Karpas-422 (cell line): ENCODE results near the gene C13orf46. TPM values are rescaled to one million over a fixed set of nuclear protein-coding genes. Genes with fewer than 3 reads are reported as not detected.

ENCODE experiments used
- DNase-seq: peaks from one replicate; pipeline ENCODE4 v3.0.0-alpha.2; 2015
- H2AFZ ChIP-seq: fragments of 200-600 bp; sonication (generic); 2 replicates; pipeline ENCODE4 v1.6.1; 2014; ENCODE audit warnings: antibody characterized with exemption, low read length, mixed read lengths
- H3K27ac ChIP-seq: fragments of 200-600 bp; sonication (generic); 2 replicates; pipeline ENCODE4 v1.5.1; 2014; ENCODE audit warnings: mild to moderate bottlenecking, low read length, moderate library complexity
- H3K27me3 ChIP-seq: fragments of 200-600 bp; sonication (generic); 2 replicates; pipeline ENCODE4 v1.6.1; 2014; ENCODE audit warnings: low read length, mixed read lengths
- H3K36me3 ChIP-seq: fragments of 200-600 bp; sonication (generic); 2 replicates; pipeline ENCODE4 v1.6.1; 2014; ENCODE audit warnings: low read length, mixed read lengths; ENCODE audit not compliant: insufficient read depth
- H3K4me1 ChIP-seq: fragments of 200-600 bp; sonication (generic); 2 replicates; pipeline ENCODE4 v1.6.1; 2014; ENCODE audit warnings: mild to moderate bottlenecking, low read length, mixed read lengths
- H3K4me2 ChIP-seq: fragments of 200-600 bp; sonication (generic); 2 replicates; pipeline ENCODE4 v1.6.1; 2014; ENCODE audit warnings: low read length, low read depth, mild to moderate bottlenecking; ENCODE audit not compliant: poor library complexity, severe bottlenecking
- H3K4me3 ChIP-seq: fragments of 200-600 bp; sonication (generic); 2 replicates; pipeline ENCODE4 v1.5.1; 2014; ENCODE audit warnings: mild to moderate bottlenecking, antibody characterized with exemption, low read length, mixed read lengths
- H3K79me2 ChIP-seq: fragments of 200-600 bp; sonication (generic); 2 replicates; pipeline ENCODE4 v1.6.1; 2014; ENCODE audit warnings: mild to moderate bottlenecking, low read length, mixed read lengths
- H3K9ac ChIP-seq: fragments of 200-600 bp; sonication (generic); 2 replicates; pipeline ENCODE4 v1.6.0; 2014; ENCODE audit warnings: low read length
- H3K9me2 ChIP-seq: fragments of 200-600 bp; sonication (generic), shearing (Covaris generic); replicated peaks from 2 replicates; pipeline ENCODE4 v1.6.0; 2014; ENCODE audit warnings: mild to moderate bottlenecking, low read length, moderate library complexity; ENCODE audit not compliant: insufficient read depth
- H3K9me3 ChIP-seq: fragments of 300-700, 200-600 bp; sonication (generic); 2 replicates; pipeline ENCODE4 v1.6.1; 2014; ENCODE audit warnings: low read length, mixed read lengths
- H4K20me1 ChIP-seq: fragments of 200-600 bp; sonication (generic); 2 replicates; pipeline ENCODE4 v1.6.1; 2014; ENCODE audit warnings: mild to moderate bottlenecking, antibody characterized with exemption, low read length, low read depth; ENCODE audit not compliant: insufficient read depth
- total RNA-seq: library from RNA; depleted of rRNA; stranded (reverse); fragments of >200 nt; shearing (Covaris generic); gene quantifications from 2 replicates; pipeline ENCODE4 v1.2.3, GENCODE V29; 2014; ENCODE audit warnings: low replicate concordance

C13orf46 gene
- total RNA-seq, 1 experiment from 2014 or later = not detected

DNA sequence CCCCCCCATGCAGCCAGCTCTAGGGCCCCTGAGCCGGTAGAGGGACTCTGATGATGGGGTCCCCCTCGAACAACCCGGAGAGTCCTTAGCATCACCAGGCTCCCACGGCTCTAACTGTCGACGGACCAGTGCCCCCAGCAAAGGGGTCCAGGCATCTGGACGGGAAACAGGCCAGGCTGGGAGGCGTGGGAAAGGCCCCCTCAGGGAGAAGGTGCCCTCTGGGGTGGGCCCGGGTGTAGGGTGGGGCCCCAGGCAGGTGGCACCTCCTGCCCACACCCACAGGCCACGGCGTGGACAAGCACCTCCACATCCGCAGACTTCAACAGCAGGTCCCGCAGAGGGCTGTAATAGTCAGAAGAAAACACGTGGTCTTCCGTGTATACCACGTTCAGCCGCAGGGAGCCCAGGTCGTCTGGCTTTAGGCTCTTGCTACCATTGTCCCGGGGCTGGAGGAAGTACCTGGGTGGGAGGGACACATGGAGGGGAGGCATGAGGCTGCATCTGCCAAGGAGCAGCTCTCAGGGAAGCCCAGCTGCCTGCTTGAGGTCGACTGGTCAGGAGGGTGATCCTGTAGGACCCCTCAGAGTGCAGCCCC lies 44.7 kb upstream of the C13orf46 start:
- Histone ChIP-seq H3K4me2 (no peak overlapping the region), H3K27ac (no peak overlapping the region), H3K9me2 (no peaks in the 10 kb centered on the region), H3K79me2 (no peaks in the 10 kb centered on the region), H3K27me3 (no peaks in the 10 kb centered on the region), H3K9me3 (no peaks in the 10 kb centered on the region), H3K9ac (no peak overlapping the region), H3K36me3 (no peaks in the 10 kb centered on the region), H3K4me1 (no peaks in the 10 kb centered on the region), H4K20me1 (no peaks in the 10 kb centered on the region), H3K4me3 (no peak overlapping the region), H2AFZ (no peak overlapping the region)
- DNase-seq = no peak

GRCh38 chr13:114017966-114018365 lies 44.1 kb upstream of the C13orf46 start:
- no peaks in the 10 kb centered on the region for H4K20me1 ChIP-seq
- H3K9me3 ChIP-seq = no peaks in the 10 kb centered on the region
- no peak overlapping the region for H3K9ac ChIP-seq
- H2AFZ ChIP-seq = no peak overlapping the region
- DNase-seq = no peak
- H3K36me3 ChIP-seq = no peaks in the 10 kb centered on the region
- no peaks in the 10 kb centered on the region for H3K79me2 ChIP-seq
- no peak overlapping the region for H3K4me2 ChIP-seq
- no peak overlapping the region for H3K4me3 ChIP-seq
- no peak overlapping the region for H3K27ac ChIP-seq
- no peaks in the 10 kb centered on the region for H3K9me2 ChIP-seq
- H3K4me1 ChIP-seq = no peaks in the 10 kb centered on the region
- no peaks in the 10 kb centered on the region for H3K27me3 ChIP-seq

GRCh38 chr13:114017028-114017630 lies 43.3 kb upstream of the C13orf46 start:
- H2AFZ ChIP-seq = no peak overlapping the region
- H4K20me1 ChIP-seq = no peaks in the 10 kb centered on the region
- no peaks in the 10 kb centered on the region for H3K27me3 ChIP-seq
- no peak for DNase-seq
- no peaks in the 10 kb centered on the region for H3K9me2 ChIP-seq
- no peaks in the 10 kb centered on the region for H3K36me3 ChIP-seq
- H3K9me3 ChIP-seq = no peaks in the 10 kb centered on the region
- no peak overlapping the region for H3K4me3 ChIP-seq
- no peaks in the 10 kb centered on the region for H3K4me1 ChIP-seq
- H3K9ac ChIP-seq = no peak overlapping the region
- H3K79me2 ChIP-seq = no peaks in the 10 kb centered on the region
- no peak overlapping the region for H3K4me2 ChIP-seq
- no peak overlapping the region for H3K27ac ChIP-seq

- H3K4me2 ChIP-seq = no peak overlapping the region
- no peak overlapping the region for H3K4me3 ChIP-seq
- H3K9me2 ChIP-seq = no peaks in the 10 kb centered on the region
- DNase-seq = no peak
- no peaks in the 10 kb centered on the region for H3K36me3 ChIP-seq
- H3K27ac ChIP-seq = no peak overlapping the region
- no peaks in the 10 kb centered on the region for H3K27me3 ChIP-seq
- no peaks in the 10 kb centered on the region for H4K20me1 ChIP-seq
- no peaks in the 10 kb centered on the region for H3K9me3 ChIP-seq
- no peak overlapping the region for H3K9ac ChIP-seq
- H2AFZ ChIP-seq = no peak overlapping the region
- no peaks in the 10 kb centered on the region for H3K79me2 ChIP-seq
- H3K4me1 ChIP-seq = no peaks in the 10 kb centered on the region
These were observed 42.6 kb upstream of the C13orf46 start for GRCh38 chr13:114016321-114017027.

- no peak overlapping the region for H3K4me2 ChIP-seq
- H3K79me2 ChIP-seq = no peaks in the 10 kb centered on the region
- H3K27me3 ChIP-seq = no peaks in the 10 kb centered on the region
- no peaks in the 10 kb centered on the region for H3K9me2 ChIP-seq
- no peaks in the 10 kb centered on the region for H3K9me3 ChIP-seq
- H3K4me3 ChIP-seq = no peak overlapping the region
- H3K4me1 ChIP-seq = no peaks in the 10 kb centered on the region
- H3K36me3 ChIP-seq = no peaks in the 10 kb centered on the region
- no peaks in the 10 kb centered on the region for H4K20me1 ChIP-seq
- no peak for DNase-seq
- no peak overlapping the region for H2AFZ ChIP-seq
- H3K27ac ChIP-seq = no peak overlapping the region
- H3K9ac ChIP-seq = no peak overlapping the region
These were observed 42.1 kb upstream of the C13orf46 start for GRCh38 chr13:114015969-114016295.

- Histone ChIP-seq H3K9me2 (no peaks in the 10 kb centered on the region), H3K36me3 (no peaks in the 10 kb centered on the region), H3K4me2 (no peak overlapping the region), H4K20me1 (no peaks in the 10 kb centered on the region), H3K4me1 (no peaks in the 10 kb centered on the region), H3K9ac (no peak overlapping the region), H3K27ac (no peak overlapping the region), H3K9me3 (no peaks in the 10 kb centered on the region), H3K79me2 (no peaks in the 10 kb centered on the region), H3K4me3 (no peak overlapping the region), H3K27me3 (no peaks in the 10 kb centered on the region), H2AFZ (no peak overlapping the region)
- no peak for DNase-seq
These were observed 41.5 kb upstream of the C13orf46 start for GRCh38 chr13:114015111-114015968.

GRCh38 chr13:114013952-114014629 lies 40.2 kb upstream of the C13orf46 start:
- no peaks in the 10 kb centered on the region for H3K9me3 ChIP-seq
- no peak overlapping the region for H3K4me2 ChIP-seq
- DNase-seq = no peak
- H3K79me2 ChIP-seq = no peaks in the 10 kb centered on the region
- H3K9me2 ChIP-seq = no peaks in the 10 kb centered on the region
- H3K27ac ChIP-seq = no peak overlapping the region
- no peaks in the 10 kb centered on the region for H4K20me1 ChIP-seq
- H3K4me3 ChIP-seq = no peak overlapping the region
- no peak overlapping the region for H3K9ac ChIP-seq
- H3K36me3 ChIP-seq = no peaks in the 10 kb centered on the region
- H3K4me1 ChIP-seq = no peaks in the 10 kb centered on the region
- H3K27me3 ChIP-seq = no peaks in the 10 kb centered on the region
- H2AFZ ChIP-seq = no peak overlapping the region

- Histone ChIP-seq H3K27ac (no peak overlapping the region), H4K20me1 (no peaks in the 10 kb centered on the region), H3K4me3 (no peak overlapping the region), H3K9ac (no peak overlapping the region), H3K4me2 (no peak overlapping the region), H3K36me3 (no peaks in the 10 kb centered on the region), H3K4me1 (no peaks in the 10 kb centered on the region), H3K9me3 (no peaks in the 10 kb centered on the region), H3K9me2 (no peaks in the 10 kb centered on the region), H2AFZ (no peak overlapping the region), H3K27me3 (no peaks in the 10 kb centered on the region), H3K79me2 (no peaks in the 10 kb centered on the region)
- no peak for DNase-seq
These were observed 39.5 kb upstream of the C13orf46 start for GRCh38 chr13:114013336-114013735.
